ENCODE measurements around the gene OBP2A. TPM values are rescaled to one million over a fixed set of nuclear protein-coding genes. Genes with fewer than 3 reads are reported as not detected.
"Not testable (repeated sequence)": the region's sequence is repeated elsewhere in the genome, so short reads cannot be mapped to it uniquely, and the experiment has no call there.

The OBP2A gene
- total RNA-seq, 1 donor from 2014 or later = not detected

DNA sequence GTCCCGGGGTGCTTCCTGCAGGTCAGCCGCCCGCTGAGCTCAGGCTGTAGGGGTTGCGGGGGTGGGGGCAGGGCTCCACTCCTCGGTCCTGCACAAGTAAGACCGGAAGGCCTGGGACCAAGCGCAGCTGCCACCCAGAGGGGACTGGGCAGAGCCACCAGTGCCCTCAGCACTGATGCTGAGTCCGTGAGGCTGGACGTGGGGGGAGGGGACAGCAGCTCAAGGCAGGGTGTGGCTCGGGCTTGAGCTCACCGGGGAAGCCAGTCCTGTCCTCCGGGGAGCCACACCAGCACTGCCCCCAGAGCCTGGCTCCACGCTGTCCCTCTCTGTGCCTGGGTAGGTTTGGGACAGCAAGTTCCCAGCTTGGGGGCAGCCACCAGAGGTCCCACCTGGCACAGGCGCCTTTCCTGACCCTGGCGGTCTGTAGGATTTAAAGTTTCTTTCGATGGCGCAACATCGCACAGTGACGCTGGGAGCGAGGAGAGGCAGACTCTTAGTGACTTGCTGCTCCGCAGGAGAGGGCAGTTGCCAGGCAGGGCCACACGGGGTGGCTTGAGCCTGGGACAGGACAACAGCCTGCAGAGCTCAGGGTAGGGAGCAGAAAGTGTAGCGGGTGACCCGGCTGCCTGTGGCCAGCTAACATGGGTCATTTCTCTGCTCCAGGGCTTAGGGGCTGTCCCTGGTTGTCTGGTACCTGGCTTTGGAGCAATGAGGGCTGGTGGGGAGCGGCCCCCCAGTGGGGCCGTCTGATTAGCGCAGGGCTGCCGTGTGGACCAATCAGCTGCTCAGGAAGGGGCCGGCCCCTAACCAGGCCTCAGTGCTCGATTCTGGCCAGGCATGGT is 19.0 kb upstream of the OBP2A start:
- no peaks in the 10 kb centered on the region for H3K36me3 Mint-ChIP-seq (ENCODE audit: insufficient read depth)
- peaks cover 13% of the 10 kb centered on the region for H3K27me3 Mint-ChIP-seq
- H3K9me3 Mint-ChIP-seq (ENCODE audit: low read depth) = no peaks in the 10 kb centered on the region
- H3K4me3 Mint-ChIP-seq (ENCODE audit: low read depth) = no peak overlapping the region
- H3K27ac Mint-ChIP-seq = no peak overlapping the region
- H3K4me1 Mint-ChIP-seq (ENCODE audit: low read depth) = peaks cover 6% of the 10 kb centered on the region
- DNase-seq (ENCODE audit: low spot score, unreplicated experiment) = no peak
- TF ChIP-seq, protein P1, sequence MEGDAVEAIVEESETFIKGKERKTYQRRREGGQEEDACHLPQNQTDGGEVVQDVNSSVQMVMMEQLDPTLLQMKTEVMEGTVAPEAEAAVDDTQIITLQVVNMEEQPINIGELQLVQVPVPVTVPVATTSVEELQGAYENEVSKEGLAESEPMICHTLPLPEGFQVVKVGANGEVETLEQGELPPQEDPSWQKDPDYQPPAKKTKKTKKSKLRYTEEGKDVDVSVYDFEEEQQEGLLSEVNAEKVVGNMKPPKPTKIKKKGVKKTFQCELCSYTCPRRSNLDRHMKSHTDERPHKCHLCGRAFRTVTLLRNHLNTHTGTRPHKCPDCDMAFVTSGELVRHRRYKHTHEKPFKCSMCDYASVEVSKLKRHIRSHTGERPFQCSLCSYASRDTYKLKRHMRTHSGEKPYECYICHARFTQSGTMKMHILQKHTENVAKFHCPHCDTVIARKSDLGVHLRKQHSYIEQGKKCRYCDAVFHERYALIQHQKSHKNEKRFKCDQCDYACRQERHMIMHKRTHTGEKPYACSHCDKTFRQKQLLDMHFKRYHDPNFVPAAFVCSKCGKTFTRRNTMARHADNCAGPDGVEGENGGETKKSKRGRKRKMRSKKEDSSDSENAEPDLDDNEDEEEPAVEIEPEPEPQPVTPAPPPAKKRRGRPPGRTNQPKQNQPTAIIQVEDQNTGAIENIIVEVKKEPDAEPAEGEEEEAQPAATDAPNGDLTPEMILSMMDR (IDR thresholded peaks at IDR 0.05; ENCODE audit: unreplicated experiment) = no peak

DNA sequence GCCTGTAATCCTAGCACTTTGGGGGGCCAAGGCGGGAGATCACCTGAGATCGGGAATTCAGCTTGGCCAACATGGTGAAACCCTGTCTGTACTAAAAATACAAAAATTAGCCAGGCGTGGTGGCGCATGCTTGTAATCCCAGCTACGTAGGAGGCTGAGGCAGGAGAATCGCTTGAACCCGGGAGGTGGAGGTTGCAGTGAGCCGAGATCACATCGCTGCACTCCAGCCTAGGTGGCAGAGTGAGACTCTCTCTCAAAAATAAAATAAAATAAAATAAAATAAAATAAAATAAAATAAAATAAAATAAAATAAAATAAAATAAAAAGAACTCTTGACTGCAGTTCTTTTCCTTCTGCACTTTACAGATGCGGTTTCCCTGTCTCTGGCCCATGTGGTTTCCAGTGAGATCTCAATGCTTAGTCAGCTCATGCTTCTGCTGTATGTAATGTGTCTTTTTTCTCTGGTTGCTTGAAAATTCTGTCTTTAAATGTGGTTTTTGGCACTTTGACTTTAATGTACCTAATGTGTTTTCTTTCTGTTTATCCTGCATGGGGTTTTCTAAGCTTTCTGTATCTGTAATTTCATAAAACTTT is 17.0 kb upstream of the OBP2A start:
- H3K9me3 Mint-ChIP-seq (ENCODE audit: low read depth); DNase-seq (ENCODE audit: low spot score, unreplicated experiment); H3K36me3 Mint-ChIP-seq (ENCODE audit: insufficient read depth); H3K27ac Mint-ChIP-seq; H3K4me3 Mint-ChIP-seq (ENCODE audit: low read depth); H3K4me1 Mint-ChIP-seq (ENCODE audit: low read depth): not testable (repeated sequence)
- peaks cover 16% of the 10 kb centered on the region for H3K27me3 Mint-ChIP-seq

DNA sequence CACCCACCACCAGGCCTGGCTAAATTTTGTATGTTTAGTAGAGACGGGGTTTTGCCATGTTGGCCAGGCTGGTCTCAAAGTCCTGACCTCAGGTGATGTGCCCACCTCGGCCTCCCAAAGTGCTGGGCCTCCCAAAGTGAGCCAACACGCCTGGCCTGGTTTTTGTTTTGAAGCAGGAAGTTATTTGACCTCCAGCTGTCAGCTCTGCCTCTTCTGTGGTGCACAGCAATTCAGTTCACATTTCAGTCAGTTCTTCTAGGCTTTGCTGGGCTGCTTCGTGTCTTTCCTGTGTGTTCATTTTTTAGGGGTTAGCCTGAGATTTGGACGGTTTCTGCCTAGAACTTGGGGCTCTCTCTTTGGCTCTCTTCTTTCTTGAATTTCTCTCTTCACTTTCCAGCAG is 15.8 kb upstream of the OBP2A start:
- no peak overlapping the region for H3K27ac Mint-ChIP-seq
- peaks cover 27% of the 10 kb centered on the region for H3K27me3 Mint-ChIP-seq
- TF ChIP-seq, protein P1 (IDR thresholded peaks at IDR 0.05; ENCODE audit: unreplicated experiment) = no peak
- no peak overlapping the region for H3K4me3 Mint-ChIP-seq (ENCODE audit: low read depth)
- H3K4me1 Mint-ChIP-seq (ENCODE audit: low read depth) = peaks cover 6% of the 10 kb centered on the region
- no peaks in the 10 kb centered on the region for H3K36me3 Mint-ChIP-seq (ENCODE audit: insufficient read depth)
- no peaks in the 10 kb centered on the region for H3K9me3 Mint-ChIP-seq (ENCODE audit: low read depth)
- DNase-seq (ENCODE audit: low spot score, unreplicated experiment) = no peak

DNA sequence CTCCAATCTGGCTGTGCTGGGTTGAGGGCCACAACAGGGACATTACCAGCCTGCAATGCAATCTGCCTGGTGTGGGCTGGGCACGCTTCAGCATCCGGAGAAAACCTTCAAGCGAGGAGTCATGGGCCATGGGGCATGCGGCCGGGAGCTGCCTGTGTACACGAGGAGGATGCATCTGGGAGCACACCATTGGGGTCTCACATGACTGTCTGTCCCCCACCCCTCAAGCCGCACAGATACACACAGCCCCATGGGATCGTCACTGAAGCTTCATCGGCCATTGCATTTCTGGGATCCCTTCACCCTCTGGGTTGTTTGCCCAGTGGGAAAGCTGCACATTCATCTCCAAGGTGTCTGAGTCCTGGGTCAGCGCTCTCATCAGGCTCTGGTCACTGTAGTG is 14.8 kb upstream of the OBP2A start:
- peaks cover 6% of the 10 kb centered on the region for H3K4me1 Mint-ChIP-seq (ENCODE audit: low read depth)
- H3K27ac Mint-ChIP-seq = no peak overlapping the region
- TF ChIP-seq, protein P1 (IDR thresholded peaks at IDR 0.05; ENCODE audit: unreplicated experiment) = no peak
- no peak overlapping the region for H3K4me3 Mint-ChIP-seq (ENCODE audit: low read depth)
- H3K27me3 Mint-ChIP-seq = peaks cover 28% of the 10 kb centered on the region
- H3K9me3 Mint-ChIP-seq (ENCODE audit: low read depth) = no peaks in the 10 kb centered on the region
- H3K36me3 Mint-ChIP-seq (ENCODE audit: insufficient read depth) = no peaks in the 10 kb centered on the region
- no peak for DNase-seq (ENCODE audit: low spot score, unreplicated experiment)

DNA sequence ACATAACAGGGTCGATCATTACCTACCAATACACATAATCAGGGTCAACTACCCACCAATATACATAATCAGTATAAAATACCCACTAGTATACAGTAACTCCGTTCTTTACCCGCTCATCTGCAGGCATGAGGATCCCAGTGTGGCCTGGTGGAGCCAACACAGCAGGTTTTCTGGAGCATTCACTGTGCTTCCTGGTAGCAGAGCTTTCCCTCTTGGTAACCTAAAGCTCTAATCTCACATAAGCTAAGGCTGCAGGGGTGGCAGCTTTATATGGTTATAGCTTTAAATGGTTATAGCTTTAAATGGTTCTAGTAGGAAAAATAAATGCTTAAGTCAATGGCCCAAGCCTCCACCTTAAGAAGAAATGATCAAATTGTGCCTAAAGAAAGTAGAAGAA is 12.8 kb upstream of the OBP2A start:
- Mint-ChIP-seq H3K36me3 (ENCODE audit: insufficient read depth) (no peaks in the 10 kb centered on the region), H3K4me1 (ENCODE audit: low read depth) (peaks cover 6% of the 10 kb centered on the region), H3K4me3 (ENCODE audit: low read depth) (no peak overlapping the region), H3K27ac (no peak overlapping the region), H3K27me3 (peaks cover 48% of the 10 kb centered on the region), H3K9me3 (ENCODE audit: low read depth) (no peaks in the 10 kb centered on the region)
- no peak for DNase-seq (ENCODE audit: low spot score, unreplicated experiment)
- TF ChIP-seq, protein P1 (IDR thresholded peaks at IDR 0.05; ENCODE audit: unreplicated experiment) = no peak
